IPS-NIHi7 (cell line): ENCODE data around the gene GET3.

Source experiments
- DNase-seq: peaks from one replicate; pipeline ENCODE4 v3.0.0; 2012; ENCODE audit warnings: mixed read lengths; ENCODE audit errors: extremely low spot score

The GET3 gene

DNA sequence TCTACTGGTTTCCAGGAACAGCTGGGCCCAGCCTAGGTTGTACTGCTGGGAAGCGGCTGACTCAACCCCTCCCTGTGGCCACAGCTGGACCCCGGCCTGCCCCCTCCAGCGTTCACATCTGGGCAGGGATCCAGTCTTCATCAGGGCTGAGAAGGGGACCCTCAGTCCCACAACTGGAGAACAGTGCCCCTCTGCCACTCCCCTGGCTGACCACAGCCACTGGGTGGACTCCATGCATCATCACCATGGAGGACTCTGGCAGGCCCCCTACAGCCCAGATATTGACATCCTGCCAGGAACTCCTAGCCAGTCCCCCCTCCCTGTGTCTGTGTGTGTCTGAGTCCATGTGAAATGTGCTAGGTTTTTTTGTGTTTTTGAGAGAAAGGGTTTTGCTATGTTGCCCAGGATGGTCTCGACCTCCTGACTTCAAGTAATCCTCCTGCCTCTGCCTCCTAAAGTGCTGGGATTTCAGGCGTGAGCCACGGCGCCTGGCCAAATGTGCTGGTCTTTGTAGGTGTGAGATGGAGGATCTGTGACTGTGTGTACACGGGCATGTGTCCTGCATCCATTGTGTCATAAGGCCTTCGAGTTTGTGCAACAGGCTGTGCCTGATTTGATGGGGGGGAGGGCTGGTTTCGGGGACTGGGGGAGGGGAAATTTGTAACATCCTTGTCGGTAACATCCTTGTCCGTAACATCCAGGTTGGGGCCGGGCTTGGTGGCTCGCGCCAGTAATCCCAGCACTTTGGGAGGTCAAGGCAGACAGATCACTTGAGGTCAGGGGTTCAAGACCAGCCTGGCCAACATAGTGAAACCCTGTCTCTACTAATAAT lies 42.1 kb downstream of the GET3 start:
- DNase-seq, result no peak

DNA sequence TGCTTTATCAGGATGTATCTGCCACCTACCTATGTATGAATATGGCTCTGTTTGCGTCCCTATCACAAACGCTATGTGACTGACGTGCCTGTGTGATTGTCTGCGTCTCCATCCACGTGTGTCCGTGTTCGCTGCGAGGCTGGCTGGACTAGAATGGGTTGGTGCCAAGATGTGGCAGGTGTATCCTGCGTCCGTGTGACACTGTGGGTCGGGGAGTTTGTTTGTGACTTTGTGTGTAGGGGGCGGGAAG lies 44.8 kb downstream of the GET3 start:
- no peak for DNase-seq

DNA sequence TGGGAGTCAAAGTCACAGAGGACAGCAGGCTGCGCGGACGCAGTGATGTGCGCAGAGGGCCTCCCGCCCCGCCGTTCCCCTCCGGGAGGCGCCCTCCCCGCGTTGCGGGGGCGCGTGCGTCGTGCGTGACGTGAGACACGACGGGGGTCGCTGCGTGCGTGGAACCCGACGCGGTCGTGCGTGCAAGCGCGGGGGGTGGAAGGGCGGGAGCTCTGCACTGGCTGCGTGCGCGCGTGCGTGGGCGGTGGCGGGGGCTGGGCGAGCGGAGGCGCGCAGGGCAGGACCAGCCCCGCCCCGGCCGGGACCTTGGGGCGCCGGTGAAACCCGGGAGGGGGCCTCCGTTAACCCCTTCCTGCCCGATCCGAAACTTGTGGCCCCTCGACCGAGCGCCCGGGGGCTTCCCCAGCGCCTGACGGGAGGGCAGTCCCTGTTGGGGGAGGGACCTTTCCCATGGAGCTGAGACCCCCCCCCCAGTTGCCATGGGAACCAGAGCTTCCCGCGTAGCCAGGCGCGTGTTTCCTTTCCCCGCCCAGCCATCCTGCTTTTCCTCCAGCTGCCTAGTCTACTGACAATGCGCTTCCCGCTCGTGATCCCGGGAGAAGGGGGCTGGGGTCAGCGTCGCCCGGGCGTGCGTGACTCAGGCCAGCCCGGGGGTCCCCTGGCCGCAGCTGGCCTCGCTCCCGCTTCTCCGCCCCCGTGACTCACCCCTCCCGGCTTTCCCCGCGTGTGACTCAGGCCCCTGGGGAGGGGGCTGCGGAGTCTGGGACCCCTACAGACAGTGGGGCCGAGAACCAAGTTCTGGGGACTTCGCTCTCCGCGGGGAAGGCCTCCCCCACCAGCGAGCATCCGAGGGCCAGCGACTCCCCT lies 45.4 kb downstream of the GET3 start:
- no peak for DNase-seq

DNA sequence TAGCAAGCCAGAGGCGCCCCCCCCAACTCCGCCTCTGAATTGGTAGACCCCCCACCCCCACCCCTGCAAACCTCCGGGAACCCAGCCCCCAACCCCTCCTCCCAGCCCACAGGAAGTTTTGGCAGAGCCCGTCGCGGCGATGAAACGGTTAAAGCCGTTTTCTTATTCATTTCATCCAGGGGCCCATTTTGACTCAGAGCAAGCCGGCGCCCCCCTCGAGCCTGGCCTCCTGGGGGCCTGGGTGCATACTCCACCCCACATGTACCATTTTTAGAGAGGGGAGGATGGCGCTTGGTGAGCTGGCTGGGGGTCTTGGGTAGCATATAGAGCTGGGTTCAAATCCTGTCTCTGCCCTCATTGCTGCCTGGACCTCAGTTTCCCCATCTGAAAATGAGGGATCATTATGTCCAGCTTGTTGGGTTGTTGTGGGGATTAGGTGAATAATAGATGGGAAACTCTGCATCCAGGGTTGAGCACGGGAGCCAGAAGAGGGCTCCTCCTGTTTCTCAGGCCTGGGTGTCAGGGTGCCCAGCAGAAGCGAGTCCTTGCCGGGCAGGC lies 46.1 kb downstream of the GET3 start:
- no peak for DNase-seq

- DNase-seq, result no peak
These were observed 46.6 kb downstream of the GET3 start for GRCh38 chr19:12783849-12784393.

GRCh38 chr19:12784394-12784870 lies 47.1 kb downstream of the GET3 start:
- DNase-seq, result no peak

DNA sequence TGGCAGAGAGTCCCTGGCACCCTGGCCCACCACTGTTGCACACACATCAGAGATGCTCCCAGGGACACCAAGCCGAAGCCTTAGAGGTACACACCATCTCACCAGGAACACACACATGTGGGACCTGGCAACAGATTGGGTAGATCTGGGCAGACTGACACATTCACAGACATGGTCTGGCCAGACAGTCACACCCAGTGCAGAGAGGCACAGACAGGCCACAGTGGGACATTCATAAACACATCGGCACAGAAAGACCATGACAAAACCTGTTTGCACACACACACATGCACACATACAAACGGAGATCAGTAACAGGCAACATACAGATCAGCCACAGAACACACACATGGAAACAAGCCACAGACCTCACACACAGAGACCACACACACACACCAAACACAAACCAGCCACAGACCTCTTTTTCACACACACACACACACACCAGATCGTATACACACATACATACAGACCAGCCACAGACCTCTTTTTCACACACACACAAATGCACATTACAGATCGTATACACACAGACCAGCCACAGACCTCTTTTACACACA lies 47.7 kb downstream of the GET3 start:
- DNase-seq, result no peak

GRCh38 chr19:12785431-12786031 lies 48.2 kb downstream of the GET3 start:
- no peak for DNase-seq

DNA sequence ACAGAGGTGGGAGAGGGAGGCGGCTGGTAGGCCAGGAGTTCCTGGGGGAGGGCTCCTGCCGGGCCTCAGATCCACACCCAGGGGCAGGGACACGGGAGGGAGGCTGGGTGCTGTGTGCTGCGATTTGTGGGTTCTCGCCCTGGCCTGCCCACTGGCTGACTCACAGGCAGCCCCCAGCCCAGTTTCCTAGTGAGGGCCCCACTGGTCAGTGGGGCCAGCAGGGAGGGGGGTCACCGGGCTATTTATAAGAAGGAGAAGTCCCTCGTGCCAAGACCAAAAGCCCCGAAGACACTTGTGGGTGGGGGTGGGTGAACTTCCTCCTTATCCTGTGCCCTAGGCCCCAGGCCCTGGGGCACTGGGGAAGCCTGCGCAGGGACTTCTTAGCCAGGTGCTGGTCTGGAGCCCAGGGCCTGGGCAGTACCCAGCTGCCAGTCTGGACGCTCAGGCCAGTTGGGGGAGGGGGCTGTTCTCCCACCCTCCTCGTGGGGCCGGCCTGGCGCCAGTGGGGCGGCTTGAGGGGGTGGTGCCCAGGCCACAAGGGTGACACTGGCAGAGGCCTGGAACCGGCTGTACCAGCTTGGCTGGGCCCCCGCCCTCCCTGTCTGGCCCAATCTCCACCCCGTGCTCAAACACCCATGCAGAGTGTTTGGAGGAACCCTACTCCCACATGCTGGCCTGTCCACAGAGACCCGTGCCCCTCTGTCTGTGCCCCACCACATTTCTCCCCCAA lies 49.0 kb downstream of the GET3 start:
- DNase-seq, result no peak

GRCh38 chr19:12786952-12787351 lies 49.7 kb downstream of the GET3 start:
- no peak for DNase-seq

- DNase-seq, result no peak
These were observed 50.2 kb downstream of the GET3 start for GRCh38 chr19:12787458-12787857.

GRCh38 chr19:12788042-12788681 lies 50.9 kb downstream of the GET3 start:
- DNase-seq, result no peak

DNA sequence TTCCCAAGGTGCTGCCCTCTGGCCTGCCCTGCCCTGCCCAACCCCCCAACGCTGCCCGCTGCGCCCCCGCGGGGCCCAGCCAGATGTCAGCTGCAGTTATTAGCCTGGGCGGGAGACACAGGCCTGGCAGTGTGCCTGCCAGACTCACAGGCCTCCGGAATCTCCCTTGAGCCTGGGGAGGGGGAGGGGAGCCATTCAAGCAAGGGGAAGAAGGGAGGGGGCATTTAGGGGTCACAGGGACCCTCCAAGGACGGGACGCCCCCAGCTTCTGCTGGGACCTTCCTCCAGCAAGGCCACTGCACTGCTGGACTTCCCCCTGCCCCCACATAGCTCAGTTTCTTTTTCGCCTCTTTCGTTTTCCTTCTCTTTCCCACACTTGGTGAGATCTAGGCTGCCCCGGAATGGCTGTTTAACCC lies 51.4 kb downstream of the GET3 start:
- DNase-seq, result no peak

DNA sequence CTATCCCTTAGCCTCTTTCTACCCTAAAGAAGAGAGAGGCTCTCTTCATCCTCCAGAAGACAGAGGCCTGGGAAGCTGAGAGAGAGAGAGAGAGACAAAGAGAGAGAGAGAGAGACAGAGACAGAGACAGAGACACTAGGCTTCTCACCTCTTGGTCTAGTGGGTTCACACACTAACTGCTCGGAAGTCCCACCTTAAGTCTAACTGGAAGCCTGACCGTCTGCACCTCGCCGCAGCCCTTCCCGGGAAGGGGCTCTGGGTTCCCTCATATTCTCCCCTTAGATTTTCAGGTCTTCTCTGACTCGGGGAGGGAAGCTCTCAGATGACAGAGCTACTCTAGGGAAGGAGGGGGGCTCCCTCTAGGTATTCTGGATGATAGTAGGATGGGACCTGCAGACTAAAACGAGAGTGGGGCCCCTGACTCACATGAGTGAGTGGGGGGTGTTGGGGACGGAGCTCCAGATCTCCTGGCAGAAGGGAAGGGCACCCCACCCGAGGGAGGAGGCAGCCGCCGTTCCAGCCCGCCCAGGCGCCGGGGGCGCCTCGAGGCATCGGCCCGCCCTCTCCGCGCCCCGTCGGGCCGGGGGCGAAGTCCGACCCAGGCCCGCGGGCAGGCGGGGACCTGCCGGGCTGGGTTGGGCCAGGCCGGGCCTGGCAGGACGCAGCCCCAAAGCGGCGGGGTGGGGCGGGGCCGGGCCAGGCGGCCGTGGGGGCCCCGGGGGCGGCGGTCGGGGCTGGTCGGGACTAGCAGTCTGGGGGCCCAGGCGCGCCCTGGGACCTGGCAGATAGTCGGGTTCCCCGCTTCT lies 52.0 kb downstream of the GET3 start:
- DNase-seq, result no peak

GRCh38 chr19:12789904-12790619 lies 52.8 kb downstream of the GET3 start:
- DNase-seq, result peak; percentile 92

DNA sequence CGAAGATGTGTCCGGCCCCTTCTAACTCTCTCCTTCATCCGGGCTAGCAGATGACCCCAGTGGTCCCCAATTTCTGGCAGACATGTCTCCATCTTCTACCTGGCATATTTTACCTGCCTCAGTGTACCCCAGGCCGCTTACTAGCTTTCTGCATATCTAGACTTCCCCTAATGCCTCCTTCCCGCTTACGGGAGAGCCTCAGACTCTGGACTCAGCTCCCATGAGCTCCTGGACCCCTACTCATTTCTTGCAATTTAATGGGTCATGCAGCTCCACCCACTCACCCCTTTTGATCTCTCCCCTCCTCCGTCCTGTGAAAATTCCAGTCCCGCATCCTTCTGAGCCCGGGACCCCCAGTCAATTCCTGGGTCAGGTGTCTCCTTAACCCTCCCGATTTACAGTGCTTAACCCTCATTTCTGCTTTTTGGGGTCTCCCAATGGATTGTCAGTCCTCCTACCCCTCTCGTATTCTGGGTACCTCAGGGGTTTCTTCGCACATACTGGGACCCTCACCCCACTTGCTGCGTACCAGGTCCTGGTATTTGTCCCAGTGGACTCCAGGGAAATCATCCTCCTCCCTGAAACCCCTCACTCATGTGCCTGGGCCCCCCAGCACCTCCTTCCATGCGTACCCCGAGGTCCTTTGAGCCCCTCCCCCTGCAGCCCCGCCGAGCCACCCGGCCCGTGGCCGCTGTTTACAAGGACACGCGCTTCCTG lies 53.5 kb downstream of the GET3 start:
- no peak for DNase-seq

DNA sequence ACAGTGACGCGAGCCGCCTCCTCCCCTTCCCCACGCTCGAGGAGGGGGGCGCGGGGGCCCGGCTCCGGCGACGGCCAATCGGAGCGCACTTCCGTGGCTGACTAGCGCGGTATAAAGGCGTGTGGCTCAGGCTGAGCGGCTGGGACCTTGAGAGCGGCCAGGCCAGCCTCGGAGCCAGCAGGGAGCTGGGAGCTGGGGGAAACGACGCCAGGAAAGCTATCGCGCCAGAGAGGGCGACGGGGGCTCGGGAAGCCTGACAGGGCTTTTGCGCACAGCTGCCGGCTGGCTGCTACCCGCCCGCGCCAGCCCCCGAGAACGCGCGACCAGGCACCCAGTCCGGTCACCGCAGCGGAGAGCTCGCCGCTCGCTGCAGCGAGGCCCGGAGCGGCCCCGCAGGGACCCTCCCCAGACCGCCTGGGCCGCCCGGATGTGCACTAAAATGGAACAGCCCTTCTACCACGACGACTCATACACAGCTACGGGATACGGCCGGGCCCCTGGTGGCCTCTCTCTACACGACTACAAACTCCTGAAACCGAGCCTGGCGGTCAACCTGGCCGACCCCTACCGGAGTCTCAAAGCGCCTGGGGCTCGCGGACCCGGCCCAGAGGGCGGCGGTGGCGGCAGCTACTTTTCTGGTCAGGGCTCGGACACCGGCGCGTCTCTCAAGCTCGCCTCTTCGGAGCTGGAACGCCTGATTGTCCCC lies 54.2 kb downstream of the GET3 start, which contains the start of gene JUNB:
JUNB (plus strand) TSS at position 142 of the 706 bp plus-strand sequence; CDS start at position 428, 286 bp downstream.
- peak; percentile 73 for DNase-seq
